ENCODE data around the gene ARF6.

ARF6 gene

GRCh38 chr14:49861699-49862088, 31.2 kb upstream of the ARF6 start:
- POLR2A ChIA-PET = interaction anchor here (0.9 to 2.9 kb wide), 13 partner anchors 8 to 275 kb away, joined by 3 to 38 read pairs (median 5); partner anchors contain the start of genes ARF6, LRR1, MGAT2 and NEMF
- Histone ChIP-seq H3K27ac (ENCODE audit: extremely low read depth, low read depth, low read length) (peak overlapping the region; percentile 75), H3K9me3 (ENCODE audit: control insufficient read depth, insufficient read depth, low read depth, low read length) (no peaks in the 10 kb centered on the region), H3K4me1 (ENCODE audit: control insufficient read depth, insufficient read depth, low read length) (peaks cover 2% of the 10 kb centered on the region; the same call in 1 of the 2 replicates), H3K4me3 (ENCODE audit: low read depth, low read length) (peak overlapping the region; percentile 77), H3K36me3 (ENCODE audit: control insufficient read depth in 2 of 2, insufficient read depth in 1 of 2, low read length in 2 of 2) (no peaks in the 10 kb centered on the region)
- CTCF ChIA-PET = interaction anchor here (0.6 to 6.1 kb wide), 30 partner anchors 8 to 696 kb away, joined by 3 to 91 read pairs (median 4); partner anchors contain the start of genes ARF6, NEMF, RPS29 and VCPKMT
- peak; percentile 66; the same call in 1 of the 2 replicates for TF ChIP-seq ZNF335 (tag by site-specific recombination; conservative IDR thresholded peaks at IDR 0.05)
- no peak; the same call in 1 of the 2 replicates for TF ChIP-seq SCRT2 (tag by site-specific recombination; IDR thresholded peaks at IDR 0.05)
- TF ChIP-seq ZNF600 (tag by site-specific recombination; IDR thresholded peaks at IDR 0.05) = 0 out of 2 replicates have a peak, but pooled peaks have one; percentile 27
- peak; percentile 87 for TF ChIP-seq ZBTB17 (tag by site-specific recombination; IDR thresholded peaks at IDR 0.05)
- TF ChIP-seq, protein P1, sequence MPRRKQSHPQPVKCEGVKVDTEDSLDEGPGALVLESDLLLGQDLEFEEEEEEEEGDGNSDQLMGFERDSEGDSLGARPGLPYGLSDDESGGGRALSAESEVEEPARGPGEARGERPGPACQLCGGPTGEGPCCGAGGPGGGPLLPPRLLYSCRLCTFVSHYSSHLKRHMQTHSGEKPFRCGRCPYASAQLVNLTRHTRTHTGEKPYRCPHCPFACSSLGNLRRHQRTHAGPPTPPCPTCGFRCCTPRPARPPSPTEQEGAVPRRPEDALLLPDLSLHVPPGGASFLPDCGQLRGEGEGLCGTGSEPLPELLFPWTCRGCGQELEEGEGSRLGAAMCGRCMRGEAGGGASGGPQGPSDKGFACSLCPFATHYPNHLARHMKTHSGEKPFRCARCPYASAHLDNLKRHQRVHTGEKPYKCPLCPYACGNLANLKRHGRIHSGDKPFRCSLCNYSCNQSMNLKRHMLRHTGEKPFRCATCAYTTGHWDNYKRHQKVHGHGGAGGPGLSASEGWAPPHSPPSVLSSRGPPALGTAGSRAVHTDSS (tag by site-specific recombination; IDR thresholded peaks at IDR 0.05) = no peak

- H3K36me3 ChIP-seq (ENCODE audit: control insufficient read depth in 2 of 2, insufficient read depth in 1 of 2, low read length in 2 of 2) = no peaks in the 10 kb centered on the region
- H3K4me1 ChIP-seq (ENCODE audit: control insufficient read depth, insufficient read depth, low read length) = peaks cover 2% of the 10 kb centered on the region; the same call in 1 of the 2 replicates
- ChIA-PET CTCF (interaction anchor here (0.6 to 6.1 kb wide), 31 partner anchors 9 to 696 kb away, joined by 3 to 91 read pairs (median 4); partner anchors contain the start of genes ARF6, NEMF, RPS29 and VCPKMT), POLR2A (interaction anchor here (0.9 to 2.9 kb wide), 15 partner anchors 8 to 276 kb away, joined by 3 to 38 read pairs (median 5); partner anchors contain the start of genes ARF6, LRR1, MGAT2 and NEMF)
- H3K9me3 ChIP-seq (ENCODE audit: control insufficient read depth, insufficient read depth, low read depth, low read length) = no peaks in the 10 kb centered on the region
- peak overlapping the region; percentile 77 for H3K4me3 ChIP-seq (ENCODE audit: low read depth, low read length)
- H3K27ac ChIP-seq (ENCODE audit: extremely low read depth, low read depth, low read length) = peak overlapping the region; percentile 75
- TF ChIP-seq ZBTB8A (tag by site-specific recombination; IDR thresholded peaks at IDR 0.05) (no peak), ZNF704 (tag by site-specific recombination; IDR thresholded peaks at IDR 0.05) (no peak), ZNF776 (tag by site-specific recombination; IDR thresholded peaks at IDR 0.05; ENCODE audit: borderline replicate concordance) (peak; percentile 97), YY1 (tag by site-specific recombination; IDR thresholded peaks at IDR 0.05) (peak; percentile 90), IKZF3 (tag by site-specific recombination; IDR thresholded peaks at IDR 0.05) (0 out of 2 replicates have a peak, but pooled peaks have one; percentile 16), ZNF138 (tag by site-specific recombination; IDR thresholded peaks at IDR 0.05; ENCODE audit: borderline replicate concordance) (no peak), ZNF544 (tag by site-specific recombination; IDR thresholded peaks at IDR 0.05) (peak; percentile 81; the same call in 1 of the 2 replicates), KLF17 (tag by site-specific recombination; IDR thresholded peaks at IDR 0.05) (0 out of 2 replicates have a peak, but pooled peaks have one; percentile 14), ZNF324 (tag by site-specific recombination; IDR thresholded peaks at IDR 0.05) (no peak), ZNF280D (tag by site-specific recombination; IDR thresholded peaks at IDR 0.05) (no peak), ZNF501 (tag by site-specific recombination; IDR thresholded peaks at IDR 0.05) (no peak), PATZ1 (tag by site-specific recombination; IDR thresholded peaks at IDR 0.05) (no peak), KLF10 (tag by site-specific recombination; IDR thresholded peaks at IDR 0.05) (peak; percentile 97), ZNF302 (tag by site-specific recombination; IDR thresholded peaks at IDR 0.05; ENCODE audit: low read depth) (no peak), SCRT2 (tag by site-specific recombination; IDR thresholded peaks at IDR 0.05) (no peak; the same call in 1 of the 2 replicates)
- TF ChIP-seq, protein P2, sequence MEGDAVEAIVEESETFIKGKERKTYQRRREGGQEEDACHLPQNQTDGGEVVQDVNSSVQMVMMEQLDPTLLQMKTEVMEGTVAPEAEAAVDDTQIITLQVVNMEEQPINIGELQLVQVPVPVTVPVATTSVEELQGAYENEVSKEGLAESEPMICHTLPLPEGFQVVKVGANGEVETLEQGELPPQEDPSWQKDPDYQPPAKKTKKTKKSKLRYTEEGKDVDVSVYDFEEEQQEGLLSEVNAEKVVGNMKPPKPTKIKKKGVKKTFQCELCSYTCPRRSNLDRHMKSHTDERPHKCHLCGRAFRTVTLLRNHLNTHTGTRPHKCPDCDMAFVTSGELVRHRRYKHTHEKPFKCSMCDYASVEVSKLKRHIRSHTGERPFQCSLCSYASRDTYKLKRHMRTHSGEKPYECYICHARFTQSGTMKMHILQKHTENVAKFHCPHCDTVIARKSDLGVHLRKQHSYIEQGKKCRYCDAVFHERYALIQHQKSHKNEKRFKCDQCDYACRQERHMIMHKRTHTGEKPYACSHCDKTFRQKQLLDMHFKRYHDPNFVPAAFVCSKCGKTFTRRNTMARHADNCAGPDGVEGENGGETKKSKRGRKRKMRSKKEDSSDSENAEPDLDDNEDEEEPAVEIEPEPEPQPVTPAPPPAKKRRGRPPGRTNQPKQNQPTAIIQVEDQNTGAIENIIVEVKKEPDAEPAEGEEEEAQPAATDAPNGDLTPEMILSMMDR (tag by site-specific recombination; IDR thresholded peaks at IDR 0.05) = peak; percentile 96
Measured at GRCh38 chr14:49862089-49862673, 30.7 kb upstream of the ARF6 start.
